Lower leg skin (tissue), 4 donors: Measurements from ENCODE around the gene CACNA1B. TPM values are rescaled to one million over a fixed set of nuclear protein-coding genes. Genes with fewer than 3 reads are reported as not detected.
A peak's percentile ranks its signal among the peaks of the same experiment; 100 is the strongest.

Experiments
- DNase-seq, 2 donors: peaks; one replicate each; pipeline ENCODE4 v3.0.0-alpha.2; 2019; ENCODE audit warnings: low spot score in 2 of 2
- H3K4me3 ChIP-seq: fragments of 200-600 bp; sonication (generic); 2 replicates; pipeline ENCODE4 v1.5.1; 2017; ENCODE audit warnings: mild to moderate bottlenecking, low read depth; ENCODE audit not compliant: poor library complexity, severe bottlenecking
- CTCF ChIP-seq, 3 donors: fragments of 450-650 bp; IDR thresholded peaks; one replicate each; pipeline ENCODE4 v1.5.1; 2016; ENCODE audit warnings: antibody characterized with exemption in 3 of 3, mild to moderate bottlenecking in 3 of 3, moderate library complexity in 2 of 3
- POLR2A ChIP-seq, 2 donors: fragments of 450-650 bp; IDR thresholded peaks; one replicate each; pipeline ENCODE4 v1.6.1; 2016 to 2017; ENCODE audit warnings: antibody characterized with exemption in 2 of 2, mild to moderate bottlenecking in 1 of 2, moderate library complexity in 1 of 2
- WGBS, 2 donors: methylation state at CpG; one replicate each; pipeline ENCODE4 v1.1.5; 2018; 5-methylcytosine and 5-hydroxymethylcytosine counted together
- intact Hi-C: fragments of 100-400 bp; cut with DNase I; formaldehyde crosslinking; loops from one replicate; pipeline ENCODE4 v1.15.0; 2023; ENCODE audit warnings: low total_unique reads
- total RNA-seq, 4 donors: library from RNA; depleted of rRNA; stranded (reverse); fragments of >200 nt; gene quantifications; one replicate each; pipeline ENCODE4 v1.1.0, GENCODE V29; 2016

The CACNA1B gene
- total RNA-seq, 4 donors from 2014 or later = not detected

- TF ChIP-seq POLR2A (IDR thresholded peaks at IDR 0.05) (no peak), CTCF (IDR thresholded peaks at IDR 0.05) (no peak)
- peak in 1 of 2 donors; percentile 78 for DNase-seq
- no peak overlapping the region for H3K4me3 ChIP-seq
- WGBS, 2 donors = 87 to 88% methylated on average over 25 of the region's 25 CpGs
- intact Hi-C loops = no loop called here
Measured at GRCh38 chr9:138006576-138007233, 129.1 kb downstream of the CACNA1B start.

GRCh38 chr9:138007566-138007917, 130.0 kb downstream of the CACNA1B start:
- H3K4me3 ChIP-seq = no peak overlapping the region
- TF ChIP-seq CTCF (IDR thresholded peaks at IDR 0.05) = no peak
- no peak for TF ChIP-seq POLR2A (IDR thresholded peaks at IDR 0.05)
- WGBS, 2 donors = 89 to 94% methylated on average over 9 of the region's 9 CpGs
- intact Hi-C loops = no loop called here
- DNase-seq = no peak

- 77 to 87% methylated on average over 10 to 12 of the region's 15 CpGs for WGBS, 2 donors
- no peak overlapping the region for H3K4me3 ChIP-seq
- peak in 1 of 2 donors; percentile 81 for DNase-seq
- intact Hi-C loops = no loop called here
- TF ChIP-seq POLR2A (IDR thresholded peaks at IDR 0.05) (no peak), CTCF (IDR thresholded peaks at IDR 0.05) (no peak)
Measured at GRCh38 chr9:138007918-138008841, 130.6 kb downstream of the CACNA1B start.

GRCh38 chr9:138009016-138009802, 131.6 kb downstream of the CACNA1B start:
- 85 to 87% methylated on average over 17 of the region's 17 CpGs for WGBS, 2 donors
- intact Hi-C loops = no loop called here
- DNase-seq = peak in 1 of 2 donors; percentile 78
- no peak overlapping the region for H3K4me3 ChIP-seq
- TF ChIP-seq CTCF (IDR thresholded peaks at IDR 0.05) (no peak), POLR2A (IDR thresholded peaks at IDR 0.05) (no peak)

- intact Hi-C loops = no loop called here
- no peak overlapping the region for H3K4me3 ChIP-seq
- DNase-seq = peak in 1 of 2 donors; percentile 52
- 61 to 79% methylated on average over 8 to 16 of the region's 16 CpGs for WGBS, 2 donors
- no peak for TF ChIP-seq CTCF (IDR thresholded peaks at IDR 0.05)
Measured at GRCh38 chr9:138009803-138010690, 132.5 kb downstream of the CACNA1B start.
